Measurements from ENCODE around the gene SOD3. TPM values are rescaled to one million over a fixed set of nuclear protein-coding genes. Genes with fewer than 3 reads are reported as not detected.
A peak's percentile ranks its signal among the peaks of the same experiment; 100 is the strongest.

SOD3 gene
- total and polyA plus RNA-seq, 4 donors, result 2.6 to 8.1 (median 4.6) TPM

GRCh38 chr4:24791043-24791442, 4.3 kb upstream of the SOD3 start (continued):
- TF ChIP-seq CTCF (IDR thresholded peaks at IDR 0.05; ENCODE audit: low read depth, low read length, missing input control), result no peak
- no peak for TF ChIP-seq EGR1 (IDR thresholded peaks at IDR 0.05; ENCODE audit: low read depth in 2 of 2)
- no peak for TF ChIP-seq RXRA (IDR thresholded peaks at IDR 0.05)
- no peak for TF ChIP-seq NR2F2 (IDR thresholded peaks at IDR 0.05)
- no peak for TF ChIP-seq GABPA (IDR thresholded peaks at IDR 0.05 in 1 of 2, conservative IDR thresholded peaks at IDR 0.05 in 1 of 2)
- no peak for TF ChIP-seq YY1 (IDR thresholded peaks at IDR 0.05)
- TF ChIP-seq JUND (IDR thresholded peaks at IDR 0.05), result no peak
- TF ChIP-seq FOXA2 (IDR thresholded peaks at IDR 0.05), result no peak
- TF ChIP-seq, protein P1, sequence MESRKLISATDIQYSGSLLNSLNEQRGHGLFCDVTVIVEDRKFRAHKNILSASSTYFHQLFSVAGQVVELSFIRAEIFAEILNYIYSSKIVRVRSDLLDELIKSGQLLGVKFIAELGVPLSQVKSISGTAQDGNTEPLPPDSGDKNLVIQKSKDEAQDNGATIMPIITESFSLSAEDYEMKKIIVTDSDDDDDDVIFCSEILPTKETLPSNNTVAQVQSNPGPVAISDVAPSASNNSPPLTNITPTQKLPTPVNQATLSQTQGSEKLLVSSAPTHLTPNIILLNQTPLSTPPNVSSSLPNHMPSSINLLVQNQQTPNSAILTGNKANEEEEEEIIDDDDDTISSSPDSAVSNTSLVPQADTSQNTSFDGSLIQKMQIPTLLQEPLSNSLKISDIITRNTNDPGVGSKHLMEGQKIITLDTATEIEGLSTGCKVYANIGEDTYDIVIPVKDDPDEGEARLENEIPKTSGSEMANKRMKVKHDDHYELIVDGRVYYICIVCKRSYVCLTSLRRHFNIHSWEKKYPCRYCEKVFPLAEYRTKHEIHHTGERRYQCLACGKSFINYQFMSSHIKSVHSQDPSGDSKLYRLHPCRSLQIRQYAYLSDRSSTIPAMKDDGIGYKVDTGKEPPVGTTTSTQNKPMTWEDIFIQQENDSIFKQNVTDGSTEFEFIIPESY (IDR thresholded peaks at IDR 0.05), result no peak

DNA sequence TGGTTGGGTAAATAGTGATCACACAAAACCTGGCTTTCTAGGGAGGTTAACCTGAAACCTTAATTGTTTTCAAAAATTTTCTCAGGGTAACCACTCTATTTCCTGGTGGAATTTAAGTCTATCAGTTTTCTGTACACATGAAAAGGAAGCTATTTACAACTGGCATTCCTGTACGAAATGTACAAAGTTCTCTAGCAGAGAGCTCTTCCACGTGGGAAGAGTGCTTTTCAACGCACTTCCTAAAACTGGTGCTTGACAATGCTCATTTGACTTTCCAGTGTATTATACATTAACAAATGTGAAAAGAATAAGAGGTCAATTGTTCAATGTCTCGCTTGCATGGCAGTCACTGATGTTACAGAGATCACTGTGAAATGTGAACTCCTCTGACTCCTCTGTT, 2.8 kb upstream of the SOD3 start:
- H3K4me3 ChIP-seq (ENCODE audit: low read depth in 1 of 3, low read length in 3 of 3), result no peak overlapping the region
- H3K36me3 ChIP-seq (ENCODE audit: control insufficient read depth in 4 of 4, insufficient read depth in 3 of 4, low read depth in 1 of 4, low read length in 3 of 4), result no peaks in the 10 kb centered on the region
- peaks cover 0 to 4% (median 0%) of the 10 kb centered on the region in 4 donors for H3K27me3 ChIP-seq (ENCODE audit: control insufficient read depth in 4 of 4, insufficient read depth in 4 of 4, low read length in 3 of 4)
- TF ChIP-seq TAF1 (conservative IDR thresholded peaks at IDR 0.05) (no peak), FOXA2 (IDR thresholded peaks at IDR 0.05) (no peak)
- TF ChIP-seq, protein P1 (IDR thresholded peaks at IDR 0.05), result no peak
- no peaks in the 10 kb centered on the region for H3K9me3 ChIP-seq (ENCODE audit: control insufficient read depth in 4 of 4, low read length in 3 of 4)
- 38% methylated on average over 4 of the region's 4 CpGs for WGBS
- no peak overlapping the region for H3K27ac ChIP-seq (ENCODE audit: low read depth in 1 of 2, low read length in 2 of 2)
- DNase-seq (ENCODE audit: low spot score), result no peak
- no peak overlapping the region for H3K9ac ChIP-seq (ENCODE audit: low read depth in 1 of 2, low read length in 2 of 2)
- H3K4me1 ChIP-seq (ENCODE audit: control insufficient read depth in 4 of 4, insufficient read depth in 4 of 4, low read length in 3 of 4), result peaks cover 0 to 10% (median 4%) of the 10 kb centered on the region in 4 donors

GRCh38 chr4:24793219-24794005, 2.0 kb upstream of the SOD3 start:
- no peak overlapping the region for H3K27ac ChIP-seq (ENCODE audit: low read depth in 1 of 2, low read length in 2 of 2)
- H3K9ac ChIP-seq (ENCODE audit: low read depth in 1 of 2, low read length in 2 of 2), result no peak overlapping the region
- H3K4me1 ChIP-seq (ENCODE audit: control insufficient read depth in 4 of 4, insufficient read depth in 4 of 4, low read length in 3 of 4), result peaks cover 0 to 10% (median 4%) of the 10 kb centered on the region in 4 donors
- WGBS, result 70% methylated on average over 8 of the region's 8 CpGs
- no peak overlapping the region for H3K4me3 ChIP-seq (ENCODE audit: low read depth in 1 of 3, low read length in 3 of 3)
- peak; percentile 6 for TF ChIP-seq CTCF (IDR thresholded peaks at IDR 0.05; ENCODE audit: low read depth, low read length, missing input control)
- TF ChIP-seq, protein P2, sequence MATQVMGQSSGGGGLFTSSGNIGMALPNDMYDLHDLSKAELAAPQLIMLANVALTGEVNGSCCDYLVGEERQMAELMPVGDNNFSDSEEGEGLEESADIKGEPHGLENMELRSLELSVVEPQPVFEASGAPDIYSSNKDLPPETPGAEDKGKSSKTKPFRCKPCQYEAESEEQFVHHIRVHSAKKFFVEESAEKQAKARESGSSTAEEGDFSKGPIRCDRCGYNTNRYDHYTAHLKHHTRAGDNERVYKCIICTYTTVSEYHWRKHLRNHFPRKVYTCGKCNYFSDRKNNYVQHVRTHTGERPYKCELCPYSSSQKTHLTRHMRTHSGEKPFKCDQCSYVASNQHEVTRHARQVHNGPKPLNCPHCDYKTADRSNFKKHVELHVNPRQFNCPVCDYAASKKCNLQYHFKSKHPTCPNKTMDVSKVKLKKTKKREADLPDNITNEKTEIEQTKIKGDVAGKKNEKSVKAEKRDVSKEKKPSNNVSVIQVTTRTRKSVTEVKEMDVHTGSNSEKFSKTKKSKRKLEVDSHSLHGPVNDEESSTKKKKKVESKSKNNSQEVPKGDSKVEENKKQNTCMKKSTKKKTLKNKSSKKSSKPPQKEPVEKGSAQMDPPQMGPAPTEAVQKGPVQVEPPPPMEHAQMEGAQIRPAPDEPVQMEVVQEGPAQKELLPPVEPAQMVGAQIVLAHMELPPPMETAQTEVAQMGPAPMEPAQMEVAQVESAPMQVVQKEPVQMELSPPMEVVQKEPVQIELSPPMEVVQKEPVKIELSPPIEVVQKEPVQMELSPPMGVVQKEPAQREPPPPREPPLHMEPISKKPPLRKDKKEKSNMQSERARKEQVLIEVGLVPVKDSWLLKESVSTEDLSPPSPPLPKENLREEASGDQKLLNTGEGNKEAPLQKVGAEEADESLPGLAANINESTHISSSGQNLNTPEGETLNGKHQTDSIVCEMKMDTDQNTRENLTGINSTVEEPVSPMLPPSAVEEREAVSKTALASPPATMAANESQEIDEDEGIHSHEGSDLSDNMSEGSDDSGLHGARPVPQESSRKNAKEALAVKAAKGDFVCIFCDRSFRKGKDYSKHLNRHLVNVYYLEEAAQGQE (IDR thresholded peaks at IDR 0.05), result no peak
- TF ChIP-seq RAD21 (IDR thresholded peaks at IDR 0.05), result peak; percentile 39 to 64
- peaks cover 0 to 4% (median 0%) of the 10 kb centered on the region in 4 donors for H3K27me3 ChIP-seq (ENCODE audit: control insufficient read depth in 4 of 4, insufficient read depth in 4 of 4, low read length in 3 of 4)
- H3K36me3 ChIP-seq (ENCODE audit: control insufficient read depth in 4 of 4, insufficient read depth in 3 of 4, low read depth in 1 of 4, low read length in 3 of 4), result no peaks in the 10 kb centered on the region
- no peaks in the 10 kb centered on the region for H3K9me3 ChIP-seq (ENCODE audit: control insufficient read depth in 4 of 4, low read length in 3 of 4)
- DNase-seq (ENCODE audit: low spot score), result no peak
